Measurements from ENCODE around the gene AQP12A.
"Not testable (repeated sequence)": the region's sequence is repeated elsewhere in the genome, so short reads cannot be mapped to it uniquely, and the experiment has no call there.

The AQP12A gene

DNA sequence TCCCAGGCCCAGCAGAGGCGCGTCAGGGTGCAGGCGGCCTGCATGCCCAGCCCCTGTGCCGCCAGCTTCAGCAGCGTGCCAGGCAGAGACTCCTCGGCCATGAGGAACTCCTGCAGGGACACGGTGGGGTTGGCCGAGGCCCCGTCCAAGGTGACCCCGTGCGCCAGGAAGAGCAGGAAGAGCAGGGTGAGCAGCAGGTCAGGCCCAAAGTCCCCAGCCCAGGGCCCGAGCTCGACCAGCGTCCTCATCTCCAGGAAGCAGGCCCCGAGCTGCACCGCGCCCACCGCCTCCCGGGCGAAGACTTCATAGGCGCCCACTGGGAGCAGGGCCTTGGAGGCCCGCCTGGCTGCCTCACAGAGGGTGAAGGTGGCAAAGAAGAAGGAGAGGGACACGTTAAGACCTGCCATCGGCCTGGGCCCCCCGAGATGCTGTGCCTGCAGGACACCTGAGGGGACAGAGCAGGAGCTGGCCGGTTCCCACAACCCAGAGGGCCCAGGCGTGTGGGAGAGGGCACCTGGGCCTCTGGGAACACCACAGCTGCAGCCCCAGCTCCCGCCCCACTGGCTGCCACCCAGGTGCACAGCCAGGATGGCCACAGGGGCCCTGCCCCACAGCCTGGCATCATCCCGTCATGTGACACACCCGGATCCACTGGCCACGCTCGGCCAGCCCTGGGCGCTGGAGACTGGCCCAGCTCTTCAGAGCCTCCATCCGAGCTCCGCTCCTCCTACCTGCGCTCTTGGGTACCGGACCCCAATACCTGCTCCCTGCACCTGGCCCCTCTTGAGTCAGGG, 9.0 kb upstream of the AQP12A start, which contains the start of gene AQP12B:
Gene AQP12B (minus strand): TSS at position 455 of the 794 bp plus-strand sequence. CDS start 48 bp downstream, at position 407.
- not testable (repeated sequence) for H3K4me3 ChIP-seq (ENCODE audit: low read length in 2 of 2); H4K8ac ChIP-seq (ENCODE audit: low read depth, low read length); H3K27ac ChIP-seq (replicated peaks; ENCODE audit: low read length); H3K23ac ChIP-seq (ENCODE audit: low read depth, low read length, poor library complexity); H2AK5ac ChIP-seq (ENCODE audit: low read depth, low read length); H3K4me2 ChIP-seq (ENCODE audit: insufficient read depth, low read length, poor library complexity, severe bottlenecking); H2BK120ac ChIP-seq (ENCODE audit: low read depth, low read length); H2BK5ac ChIP-seq (ENCODE audit: low read length); H4K91ac ChIP-seq (ENCODE audit: low read depth, low read length, poor library complexity); H3K14ac ChIP-seq (ENCODE audit: low read length); H2BK12ac ChIP-seq (ENCODE audit: low read length); H3K36me3 ChIP-seq (replicated peaks in 1 of 2; ENCODE audit: control insufficient read depth in 2 of 2, insufficient read depth in 2 of 2, low read length in 2 of 2); H3K4ac ChIP-seq (ENCODE audit: low read length); H3K18ac ChIP-seq (ENCODE audit: low read length); H2BK15ac ChIP-seq (ENCODE audit: low read length); DNase-seq (ENCODE audit: low spot score); H2AFZ ChIP-seq (ENCODE audit: low read length); H3K79me1 ChIP-seq (ENCODE audit: low read depth, low read length); H3K4me1 ChIP-seq (ENCODE audit: control insufficient read depth in 2 of 2, insufficient read depth in 1 of 2, low read depth in 1 of 2, low read length in 2 of 2); H3K9ac ChIP-seq (ENCODE audit: low read depth, low read length, poor library complexity); H3K9me3 ChIP-seq (replicated peaks in 1 of 2; ENCODE audit: control insufficient read depth in 2 of 2, insufficient read depth in 1 of 2, low read depth in 1 of 2, low read length in 2 of 2)
- H3K27me3 ChIP-seq (ENCODE audit: control insufficient read depth in 3 of 3, insufficient read depth in 3 of 3, low read depth in 1 of 3, low read length in 3 of 3) = peaks cover 0 to 21% (median 0%) of the 10 kb centered on the region in 3 experiments
- no CpG with 5 or more reads among the region's 37 CpGs for WGBS, 2 donors (ENCODE audit: extremely low coverage in 2 of 2, insufficient read length in 2 of 2, insufficient replicate concordance in 1 of 2)

GRCh38 chr2:240683329-240683979, 8.2 kb upstream of the AQP12A start:
- H3K14ac ChIP-seq (ENCODE audit: low read length); H2AK5ac ChIP-seq (ENCODE audit: low read depth, low read length); H3K79me1 ChIP-seq (ENCODE audit: low read depth, low read length); H3K4me2 ChIP-seq (ENCODE audit: insufficient read depth, low read length, poor library complexity, severe bottlenecking); H3K4me3 ChIP-seq (ENCODE audit: low read length in 2 of 2); H2AFZ ChIP-seq (ENCODE audit: low read length); DNase-seq (ENCODE audit: low spot score); H3K9me3 ChIP-seq (replicated peaks in 1 of 2; ENCODE audit: control insufficient read depth in 2 of 2, insufficient read depth in 1 of 2, low read depth in 1 of 2, low read length in 2 of 2); H2BK5ac ChIP-seq (ENCODE audit: low read length); H3K27ac ChIP-seq (replicated peaks; ENCODE audit: low read length); H2BK120ac ChIP-seq (ENCODE audit: low read depth, low read length); H3K9ac ChIP-seq (ENCODE audit: low read depth, low read length, poor library complexity); H4K91ac ChIP-seq (ENCODE audit: low read depth, low read length, poor library complexity); H3K18ac ChIP-seq (ENCODE audit: low read length); H3K23ac ChIP-seq (ENCODE audit: low read depth, low read length, poor library complexity); H3K4ac ChIP-seq (ENCODE audit: low read length); H2BK12ac ChIP-seq (ENCODE audit: low read length); H3K4me1 ChIP-seq (ENCODE audit: control insufficient read depth in 2 of 2, insufficient read depth in 1 of 2, low read depth in 1 of 2, low read length in 2 of 2); H2BK15ac ChIP-seq (ENCODE audit: low read length); H4K8ac ChIP-seq (ENCODE audit: low read depth, low read length); H3K36me3 ChIP-seq (replicated peaks in 1 of 2; ENCODE audit: control insufficient read depth in 2 of 2, insufficient read depth in 2 of 2, low read length in 2 of 2): not testable (repeated sequence)
- WGBS, 2 donors (ENCODE audit: extremely low coverage in 2 of 2, insufficient read length in 2 of 2, insufficient replicate concordance in 1 of 2) = no CpG with 5 or more reads among the region's 15 CpGs
- H3K27me3 ChIP-seq (ENCODE audit: control insufficient read depth in 3 of 3, insufficient read depth in 3 of 3, low read depth in 1 of 3, low read length in 3 of 3) = peaks cover 0 to 26% (median 0%) of the 10 kb centered on the region in 3 experiments

DNA sequence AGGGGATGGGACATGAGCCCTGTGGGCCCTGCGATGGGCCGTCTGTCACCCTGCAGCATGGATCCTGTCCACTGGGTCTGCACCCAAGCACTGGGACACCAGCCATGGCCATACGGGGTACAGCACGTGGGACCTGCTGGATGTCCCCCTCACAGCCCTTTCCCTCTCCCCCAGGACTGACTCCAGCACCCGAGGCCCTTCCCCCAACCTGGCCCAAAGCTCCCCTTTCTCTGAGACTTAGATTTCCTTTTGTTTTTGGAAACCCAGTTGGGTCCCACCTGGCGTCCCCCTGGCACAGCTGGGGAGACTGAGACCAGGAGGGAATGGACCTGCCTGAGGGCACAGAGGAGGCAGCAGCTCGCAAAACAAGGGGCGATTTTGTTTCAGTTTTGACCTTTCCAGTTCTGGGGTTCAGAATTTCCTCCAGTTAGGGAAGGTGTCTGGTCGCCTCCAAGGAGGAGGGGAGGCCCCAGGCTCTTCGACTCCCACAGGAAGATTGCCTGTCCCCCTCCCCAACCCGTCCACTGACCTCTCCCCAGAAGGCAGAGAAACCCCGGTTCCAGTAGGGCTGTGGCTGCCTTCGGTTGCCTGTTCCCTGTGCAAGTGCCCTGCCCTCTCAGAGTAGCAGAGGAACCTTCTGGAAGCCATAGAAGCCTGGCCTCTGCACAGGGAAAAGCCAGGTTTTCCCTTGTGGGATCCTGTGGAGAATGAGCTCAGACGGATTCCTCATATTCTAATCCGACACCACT, 7.5 kb upstream of the AQP12A start:
- DNase-seq (ENCODE audit: low spot score); H3K27ac ChIP-seq (replicated peaks; ENCODE audit: low read length); H3K14ac ChIP-seq (ENCODE audit: low read length); H3K9ac ChIP-seq (ENCODE audit: low read depth, low read length, poor library complexity); H4K91ac ChIP-seq (ENCODE audit: low read depth, low read length, poor library complexity); H3K23ac ChIP-seq (ENCODE audit: low read depth, low read length, poor library complexity); H3K4me3 ChIP-seq (ENCODE audit: low read length in 2 of 2); H2BK5ac ChIP-seq (ENCODE audit: low read length); H3K9me3 ChIP-seq (replicated peaks in 1 of 2; ENCODE audit: control insufficient read depth in 2 of 2, insufficient read depth in 1 of 2, low read depth in 1 of 2, low read length in 2 of 2); H2AFZ ChIP-seq (ENCODE audit: low read length); H4K8ac ChIP-seq (ENCODE audit: low read depth, low read length); H3K4me2 ChIP-seq (ENCODE audit: insufficient read depth, low read length, poor library complexity, severe bottlenecking); H3K4me1 ChIP-seq (ENCODE audit: control insufficient read depth in 2 of 2, insufficient read depth in 1 of 2, low read depth in 1 of 2, low read length in 2 of 2); H2BK15ac ChIP-seq (ENCODE audit: low read length); H2BK12ac ChIP-seq (ENCODE audit: low read length); H3K4ac ChIP-seq (ENCODE audit: low read length); H3K18ac ChIP-seq (ENCODE audit: low read length); H3K79me1 ChIP-seq (ENCODE audit: low read depth, low read length); H2AK5ac ChIP-seq (ENCODE audit: low read depth, low read length); H2BK120ac ChIP-seq (ENCODE audit: low read depth, low read length); H3K36me3 ChIP-seq (replicated peaks in 1 of 2; ENCODE audit: control insufficient read depth in 2 of 2, insufficient read depth in 2 of 2, low read length in 2 of 2): not testable (repeated sequence)
- H3K27me3 ChIP-seq (ENCODE audit: control insufficient read depth in 3 of 3, insufficient read depth in 3 of 3, low read depth in 1 of 3, low read length in 3 of 3) = peaks cover 0 to 28% (median 0%) of the 10 kb centered on the region in 3 experiments
- no CpG with 5 or more reads among the region's 15 CpGs for WGBS, 2 donors (ENCODE audit: extremely low coverage in 2 of 2, insufficient read length in 2 of 2, insufficient replicate concordance in 1 of 2)
